ENCODE results near the gene CXCR4. TPM values are rescaled to one million over a fixed set of nuclear protein-coding genes. Genes with fewer than 3 reads are reported as not detected.

CXCR4 gene
- total and polyA plus RNA-seq, 10 of the 15 experiments (the other 5 are each of a cell fraction or from before 2014, with no cell fraction given): 31.1 to 749 (median 52.7) TPM

DNA sequence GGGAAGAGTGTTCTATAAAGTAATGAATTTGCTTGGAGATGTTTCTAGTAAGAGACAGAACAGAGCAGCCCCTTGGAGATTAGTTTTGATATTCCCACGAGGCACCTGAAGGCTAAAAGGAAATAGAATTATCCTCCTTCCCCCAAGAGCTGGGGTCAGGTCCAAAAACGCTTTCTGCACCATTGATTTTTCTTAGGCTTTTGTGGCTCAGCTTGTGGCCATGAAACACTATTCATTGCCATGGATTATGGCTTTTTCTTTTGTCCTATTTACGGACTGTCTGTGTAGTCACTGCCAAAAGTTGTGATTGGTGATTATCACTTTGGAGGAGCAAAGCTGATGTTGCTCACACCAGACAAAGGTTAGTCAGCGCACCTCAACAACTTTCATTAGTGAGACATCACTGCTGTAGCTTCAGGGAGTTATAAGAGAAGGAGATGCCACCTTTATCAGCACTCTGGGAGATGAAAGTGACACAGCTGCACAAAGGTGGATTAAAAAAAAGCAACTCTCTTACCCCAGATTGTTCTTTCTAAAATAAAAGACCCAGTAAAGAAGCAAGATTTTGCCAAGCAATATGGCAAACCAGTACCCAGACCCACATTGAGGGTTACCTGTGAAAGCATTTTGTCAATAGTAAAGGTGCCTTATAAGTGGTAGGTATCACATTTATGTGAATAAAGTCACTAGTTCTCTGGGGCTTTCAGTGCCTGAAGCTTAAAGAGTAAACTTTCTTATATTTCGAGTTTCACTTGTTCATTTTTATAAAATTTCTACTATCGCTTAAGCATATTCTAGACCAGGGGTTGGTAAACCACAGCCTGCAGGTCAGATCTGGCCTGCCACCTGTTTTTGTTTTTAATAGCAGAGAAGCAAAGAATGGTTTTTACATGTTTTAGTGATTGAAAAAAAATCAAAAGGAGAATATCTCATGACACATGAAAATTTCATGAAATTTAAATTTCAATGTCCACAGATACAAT, 10.6 kb downstream of the CXCR4 start (continued):
- TF ChIP-seq RCOR1 (conservative IDR thresholded peaks at IDR 0.05; ENCODE audit: low read depth, low read length): no peak
- TF ChIP-seq PML (IDR thresholded peaks at IDR 0.05; ENCODE audit: low read length): no peak
- TF ChIP-seq RBBP5 (conservative IDR thresholded peaks at IDR 0.05): no peak
- TF ChIP-seq TARDBP (IDR thresholded peaks at IDR 0.05; ENCODE audit: borderline replicate concordance): no peak
- 0 out of 2 replicates have a peak, but pooled peaks have one; percentile 29 for TF ChIP-seq EED (IDR thresholded peaks at IDR 0.05; ENCODE audit: low read depth)

DNA sequence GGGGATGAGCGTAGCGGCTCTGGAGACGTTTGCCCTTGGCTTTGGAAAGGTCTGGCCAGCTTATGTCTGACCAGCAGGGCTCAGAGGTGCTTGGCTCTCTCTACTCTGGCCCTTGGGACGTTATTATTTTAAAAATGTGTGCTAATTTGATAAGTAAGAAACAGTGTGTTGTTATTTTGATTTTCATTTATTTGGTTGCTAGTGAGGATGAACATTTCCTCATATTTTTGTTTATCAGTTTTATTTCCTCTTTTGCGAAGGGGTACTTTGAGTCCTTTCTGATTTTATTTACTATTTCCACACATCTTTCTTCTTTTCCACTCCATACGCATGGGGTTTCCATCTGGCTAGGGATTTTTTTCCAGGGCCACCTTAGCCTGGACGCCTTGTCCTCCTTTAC, 11.4 kb downstream of the CXCR4 start:
- DNase-seq (ENCODE audit: low read depth, low spot score) (no peak), FAIRE-seq (no peak), ATAC-seq (no peak)
- SMC1A ChIA-PET (ENCODE audit: uncharacterized antibody, unreplicated experiment): interaction anchor here (0.5 to 10.8 kb wide), 13 partner anchors 10 to 277 kb away, joined by 3 to 400 read pairs (median 14); no protein-coding TSS in a partner anchor
- intact Hi-C loops (cut with micrococcal nuclease; ENCODE audit: unreplicated experiment) (no loop called here), in situ Hi-C loops (cut with MboI) (no loop called here)
- Histone ChIP-seq H3K36me3 (ENCODE audit: control insufficient read depth in 2 of 2, insufficient read depth in 2 of 2, low read length in 1 of 2) (no peaks in the 10 kb centered on the region), H3K4me2 (ENCODE audit: control insufficient read depth, insufficient read depth) (no peak overlapping the region), H3K79me2 (ENCODE audit: control insufficient read depth, insufficient read depth, low read length) (no peaks in the 10 kb centered on the region), H4K20me1 (ENCODE audit: control insufficient read depth, insufficient read depth) (no peaks in the 10 kb centered on the region), H3K4me3 (no peak overlapping the region), H3K4me1 (ENCODE audit: control insufficient read depth, insufficient read depth, low read length) (peaks cover 15% of the 10 kb centered on the region; the same call in 1 of the 2 replicates), H3K9ac (ENCODE audit: control insufficient read depth, insufficient read depth, low read length) (no peak overlapping the region), H3K27ac (ENCODE audit: control insufficient read depth, insufficient read depth) (no peak overlapping the region), H2AFZ (ENCODE audit: control insufficient read depth, low read depth, low read length) (no peak overlapping the region), H3K9me3 (replicated peaks; ENCODE audit: control insufficient read depth, insufficient read depth, low read length) (no peaks in the 10 kb centered on the region), H3K27me3 (replicated peaks in 1 of 2; ENCODE audit: control insufficient read depth in 2 of 2, insufficient read depth in 2 of 2, low read length in 1 of 2) (no peaks in the 10 kb centered on the region)
- CTCF ChIA-PET: interaction anchor here (1.1 to 9.9 kb wide), 7 partner anchors 9 to 193 kb away, joined by 3 to 103 read pairs (median 3); no protein-coding TSS in a partner anchor
- RAD21 ChIA-PET (ENCODE audit: unreplicated experiment): interaction anchor here (0.7 to 10.4 kb wide), 8 partner anchors 12 to 109 kb away, joined by 3 to 221 read pairs (median 4); no protein-coding TSS in a partner anchor
- no peak for TF ChIP-seq FOXM1 (IDR thresholded peaks at IDR 0.05; ENCODE audit: low read depth, low read length)
- TF ChIP-seq POLR2A (IDR thresholded peaks at IDR 0.05; ENCODE audit: low read depth, low read length): no peak
- TF ChIP-seq ATF7 (IDR thresholded peaks at IDR 0.05; ENCODE audit: low read depth): no peak
- no peak for TF ChIP-seq BHLHE40 (IDR thresholded peaks at IDR 0.05; ENCODE audit: borderline replicate concordance in 1 of 2, low read depth in 2 of 2, low read length in 1 of 2)
- no peak for TF ChIP-seq GATAD2B (conservative IDR thresholded peaks at IDR 0.05; ENCODE audit: low read depth)
- TF ChIP-seq ZZZ3 (IDR thresholded peaks at IDR 0.05; ENCODE audit: control insufficient read depth, insufficient read length, low read depth): no peak
- TF ChIP-seq JUND (IDR thresholded peaks at IDR 0.05; ENCODE audit: low read depth, low read length): no peak
- no peak for TF ChIP-seq EP300 (IDR thresholded peaks at IDR 0.05; ENCODE audit: borderline replicate concordance in 1 of 2, control insufficient read depth in 1 of 2, low read depth in 2 of 2, low read length in 2 of 2)
- TF ChIP-seq, protein P1, sequence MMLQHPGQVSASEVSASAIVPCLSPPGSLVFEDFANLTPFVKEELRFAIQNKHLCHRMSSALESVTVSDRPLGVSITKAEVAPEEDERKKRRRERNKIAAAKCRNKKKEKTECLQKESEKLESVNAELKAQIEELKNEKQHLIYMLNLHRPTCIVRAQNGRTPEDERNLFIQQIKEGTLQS (IDR thresholded peaks at IDR 0.05; ENCODE audit: borderline replicate concordance, extremely low read depth, low read depth, low read length): no peak
- TF ChIP-seq ZNF622 (IDR thresholded peaks at IDR 0.05): no peak
- 72% methylated on average over 7 of the region's 7 CpGs for WGBS (ENCODE audit: insufficient coverage, insufficient replicate concordance, low lambda C conversion rate, missing lambda C conversion rate)
- POLR2A ChIA-PET: interaction anchor here (0.6 to 3.3 kb wide), 10 partner anchors 8 to 265 kb away, joined by 3 to 23 read pairs (median 3); no protein-coding TSS in a partner anchor
- BruUV-seq (replicated peaks): no TSS peak

All from GM12878 (cell line).